Right lobe of liver (tissue), 4 donors: ENCODE results near the gene ZNF736.

Experiments used
- POLR2A ChIP-seq: fragments of 450-650 bp; IDR thresholded peaks from one replicate; pipeline ENCODE4 v1.6.1; 2017; ENCODE audit warnings: antibody characterized with exemption, mild to moderate bottlenecking
- TF ChIP-seq, protein P1 (sequence below), 4 donors: fragments of 200-600 bp in 3 of 4; fragments of 450-650 bp in 1 of 4; IDR thresholded peaks; one replicate each; pipeline versions ENCODE4 v1.5.1 to v1.8.0; 2016 to 2022; ENCODE audit warnings: antibody characterized with exemption in 4 of 4, mild to moderate bottlenecking in 2 of 4
- donor health status: DM: no; HTN: no; CAD: no.
- donor health status: DM: no; HTN: no; CAD: no.
- donor health status: DM: no; HTN: yes; CAD: no.

DNA sequence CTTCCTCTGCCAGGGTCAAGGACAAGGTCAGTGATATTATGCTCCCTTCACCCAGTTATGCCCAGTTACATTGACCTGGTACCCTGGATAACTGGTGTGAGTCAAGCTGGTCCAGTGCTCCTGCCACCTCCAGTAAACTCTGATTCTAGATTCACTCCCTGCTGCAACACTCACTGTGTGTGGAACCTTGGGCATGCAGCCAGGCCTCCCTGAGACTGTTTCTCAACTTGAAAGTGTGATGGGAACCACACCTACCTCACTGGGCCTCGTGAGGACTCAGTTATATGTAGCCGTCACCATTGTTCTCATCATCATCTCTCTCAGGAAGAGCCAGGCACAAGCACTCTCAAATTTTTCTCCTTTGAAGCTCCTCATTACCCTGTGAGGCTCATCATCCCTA, 935 bp upstream of the ZNF736 start:
- TF ChIP-seq POLR2A: no peak
- TF ChIP-seq, protein P1, sequence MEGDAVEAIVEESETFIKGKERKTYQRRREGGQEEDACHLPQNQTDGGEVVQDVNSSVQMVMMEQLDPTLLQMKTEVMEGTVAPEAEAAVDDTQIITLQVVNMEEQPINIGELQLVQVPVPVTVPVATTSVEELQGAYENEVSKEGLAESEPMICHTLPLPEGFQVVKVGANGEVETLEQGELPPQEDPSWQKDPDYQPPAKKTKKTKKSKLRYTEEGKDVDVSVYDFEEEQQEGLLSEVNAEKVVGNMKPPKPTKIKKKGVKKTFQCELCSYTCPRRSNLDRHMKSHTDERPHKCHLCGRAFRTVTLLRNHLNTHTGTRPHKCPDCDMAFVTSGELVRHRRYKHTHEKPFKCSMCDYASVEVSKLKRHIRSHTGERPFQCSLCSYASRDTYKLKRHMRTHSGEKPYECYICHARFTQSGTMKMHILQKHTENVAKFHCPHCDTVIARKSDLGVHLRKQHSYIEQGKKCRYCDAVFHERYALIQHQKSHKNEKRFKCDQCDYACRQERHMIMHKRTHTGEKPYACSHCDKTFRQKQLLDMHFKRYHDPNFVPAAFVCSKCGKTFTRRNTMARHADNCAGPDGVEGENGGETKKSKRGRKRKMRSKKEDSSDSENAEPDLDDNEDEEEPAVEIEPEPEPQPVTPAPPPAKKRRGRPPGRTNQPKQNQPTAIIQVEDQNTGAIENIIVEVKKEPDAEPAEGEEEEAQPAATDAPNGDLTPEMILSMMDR (IDR thresholded peaks at IDR 0.05): no peak
